Mesothelial cell of epicardium (in vitro differentiated cells): Measurements from ENCODE around the gene TMEM183A. TPM values are rescaled to one million over a fixed set of nuclear protein-coding genes. Genes with fewer than 3 reads are reported as not detected.

Source experiments
- DNase-seq, 2 experiments: peaks; one replicate each; pipeline ENCODE4 v3.0.0; 2021; ENCODE audit warnings: low spot score in 2 of 2; ENCODE audit not compliant: unreplicated experiment in 2 of 2
- H3K27ac Mint-ChIP-seq: 2 replicates; pipeline ENCODE4 v1.8.0; 2021; ENCODE audit warnings: mixed read lengths
- H3K27me3 Mint-ChIP-seq: 2 replicates; pipeline ENCODE4 v1.8.0; 2021; ENCODE audit warnings: low read depth, mixed read lengths
- H3K36me3 Mint-ChIP-seq: 2 replicates; pipeline ENCODE4 v1.8.0; 2021; ENCODE audit warnings: mixed read lengths
- H3K4me1 Mint-ChIP-seq: 2 replicates; pipeline ENCODE4 v1.8.0; 2021; ENCODE audit warnings: mixed read lengths
- H3K4me3 Mint-ChIP-seq: 2 replicates; pipeline ENCODE4 v1.8.0; 2021; ENCODE audit warnings: mild to moderate bottlenecking, moderate library complexity, mixed read lengths
- H3K9me3 Mint-ChIP-seq: 2 replicates; pipeline ENCODE4 v1.8.0; 2021; ENCODE audit warnings: mixed read lengths
- total RNA-seq: library from RNA; stranded (reverse); gene quantifications from 3 replicates; pipeline ENCODE4 v1.2.1, GENCODE V29; 2021
- TF ChIP-seq, protein P1 (sequence below): fragments of 200-600 bp; sonication (generic); IDR thresholded peaks from one replicate; pipeline ENCODE4 v1.5.0; 2021; ENCODE audit warnings: antibody characterized with exemption; ENCODE audit not compliant: unreplicated experiment

Gene TMEM183A
- total RNA-seq, 1 donor from 2014 or later, result 58.4 TPM

- H3K27me3 Mint-ChIP-seq, result no peaks in the 10 kb centered on the region
- peaks cover 12% of the 10 kb centered on the region for H3K36me3 Mint-ChIP-seq
- H3K9me3 Mint-ChIP-seq, result no peaks in the 10 kb centered on the region
- TF ChIP-seq, protein P1, sequence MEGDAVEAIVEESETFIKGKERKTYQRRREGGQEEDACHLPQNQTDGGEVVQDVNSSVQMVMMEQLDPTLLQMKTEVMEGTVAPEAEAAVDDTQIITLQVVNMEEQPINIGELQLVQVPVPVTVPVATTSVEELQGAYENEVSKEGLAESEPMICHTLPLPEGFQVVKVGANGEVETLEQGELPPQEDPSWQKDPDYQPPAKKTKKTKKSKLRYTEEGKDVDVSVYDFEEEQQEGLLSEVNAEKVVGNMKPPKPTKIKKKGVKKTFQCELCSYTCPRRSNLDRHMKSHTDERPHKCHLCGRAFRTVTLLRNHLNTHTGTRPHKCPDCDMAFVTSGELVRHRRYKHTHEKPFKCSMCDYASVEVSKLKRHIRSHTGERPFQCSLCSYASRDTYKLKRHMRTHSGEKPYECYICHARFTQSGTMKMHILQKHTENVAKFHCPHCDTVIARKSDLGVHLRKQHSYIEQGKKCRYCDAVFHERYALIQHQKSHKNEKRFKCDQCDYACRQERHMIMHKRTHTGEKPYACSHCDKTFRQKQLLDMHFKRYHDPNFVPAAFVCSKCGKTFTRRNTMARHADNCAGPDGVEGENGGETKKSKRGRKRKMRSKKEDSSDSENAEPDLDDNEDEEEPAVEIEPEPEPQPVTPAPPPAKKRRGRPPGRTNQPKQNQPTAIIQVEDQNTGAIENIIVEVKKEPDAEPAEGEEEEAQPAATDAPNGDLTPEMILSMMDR, result no peak
- no peak overlapping the region for H3K27ac Mint-ChIP-seq
- no peak overlapping the region for H3K4me3 Mint-ChIP-seq
- peaks cover 63% of the 10 kb centered on the region for H3K4me1 Mint-ChIP-seq
- no peak for DNase-seq
Measured at GRCh38 chr1:203043830-203044545, 36.8 kb downstream of the TMEM183A start.

DNA sequence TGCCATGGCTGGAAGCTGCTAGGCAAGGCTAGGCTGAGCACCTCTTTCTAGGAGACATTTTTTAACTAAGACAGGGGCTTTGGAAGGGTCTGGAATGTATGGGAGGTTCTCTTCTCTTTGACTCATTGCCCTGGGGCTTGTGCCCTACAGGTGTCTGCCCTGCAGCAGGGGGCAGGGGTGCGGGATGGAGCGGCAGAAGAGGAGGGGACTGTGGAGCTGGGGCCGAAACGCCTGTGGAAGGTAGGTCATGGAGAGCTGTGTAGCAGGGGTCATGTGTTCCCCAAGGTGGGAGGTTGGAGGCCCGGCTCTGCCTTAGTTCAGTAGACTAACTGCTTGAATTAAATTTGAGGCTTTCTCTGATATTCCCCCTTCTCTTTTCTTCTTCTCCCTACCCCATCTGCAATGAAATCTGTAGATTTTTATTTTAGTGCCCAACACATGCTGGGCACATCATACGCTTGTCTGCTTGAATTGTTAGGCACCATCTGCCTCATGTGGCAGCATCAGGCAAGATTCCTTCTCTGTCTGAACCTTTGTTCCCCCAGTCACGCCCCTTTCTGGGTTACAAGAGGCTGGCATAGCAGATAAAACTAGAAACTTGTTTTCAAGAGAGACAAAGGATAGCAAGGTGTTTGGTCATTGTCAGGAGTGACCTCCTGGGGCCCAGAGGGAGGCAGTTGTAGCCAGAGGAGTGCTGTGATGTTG lies 37.5 kb downstream of the TMEM183A start:
- no peaks in the 10 kb centered on the region for H3K9me3 Mint-ChIP-seq
- H3K4me1 Mint-ChIP-seq, result peaks cover 62% of the 10 kb centered on the region
- peaks cover 12% of the 10 kb centered on the region for H3K36me3 Mint-ChIP-seq
- no peak for DNase-seq
- no peak overlapping the region for H3K4me3 Mint-ChIP-seq
- TF ChIP-seq, protein P1, result no peak
- H3K27me3 Mint-ChIP-seq, result no peaks in the 10 kb centered on the region
- no peak overlapping the region for H3K27ac Mint-ChIP-seq

- Mint-ChIP-seq H3K27me3 (no peaks in the 10 kb centered on the region), H3K36me3 (peaks cover 12% of the 10 kb centered on the region), H3K27ac (no peak overlapping the region), H3K4me1 (peaks cover 57% of the 10 kb centered on the region), H3K9me3 (no peaks in the 10 kb centered on the region), H3K4me3 (no peak overlapping the region)
- TF ChIP-seq, protein P1, result no peak
- DNase-seq, result no peak
Measured at GRCh38 chr1:203045336-203045735, 38.2 kb downstream of the TMEM183A start.

DNA sequence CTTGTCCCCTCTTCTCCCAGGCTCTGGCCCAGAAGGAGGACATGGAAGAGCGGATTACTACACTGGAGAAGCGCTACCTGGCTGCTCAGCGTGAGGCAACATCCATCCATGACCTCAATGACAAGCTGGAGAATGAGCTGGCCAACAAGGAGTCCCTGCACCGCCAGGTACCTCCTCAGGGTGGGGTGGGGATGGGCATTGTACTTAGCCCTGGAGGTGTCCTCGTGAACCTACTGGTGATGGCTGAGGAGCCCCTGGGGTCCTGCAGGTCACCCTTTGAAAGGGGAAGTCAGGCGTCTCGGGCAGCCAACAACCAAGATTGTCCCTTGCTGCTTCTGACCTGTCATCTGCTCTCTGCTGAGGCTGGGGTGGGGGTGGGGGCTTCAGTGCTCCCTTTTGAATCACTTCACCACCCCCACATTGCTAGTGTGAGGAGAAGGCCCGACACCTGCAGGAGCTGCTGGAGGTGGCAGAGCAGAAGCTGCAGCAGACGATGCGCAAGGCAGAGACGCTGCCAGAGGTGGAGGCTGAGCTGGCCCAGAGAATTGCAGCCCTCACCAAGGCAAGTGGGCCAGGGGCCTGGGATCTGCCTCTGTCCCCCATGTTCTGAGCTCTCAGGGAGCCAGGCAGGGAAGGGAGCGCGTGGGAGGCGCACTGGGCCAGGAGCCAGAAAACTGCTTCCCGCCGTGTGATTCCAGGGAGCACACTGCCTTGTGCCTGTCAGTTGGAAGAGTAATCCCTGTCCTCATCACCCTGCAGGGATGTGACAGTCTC lies 38.8 kb downstream of the TMEM183A start:
- Mint-ChIP-seq H3K4me1 (peaks cover 50% of the 10 kb centered on the region), H3K36me3 (peaks cover 12% of the 10 kb centered on the region), H3K27me3 (no peaks in the 10 kb centered on the region), H3K4me3 (no peak overlapping the region), H3K9me3 (no peaks in the 10 kb centered on the region), H3K27ac (no peak overlapping the region)
- DNase-seq, result no peak
- TF ChIP-seq, protein P1, result no peak

- no peak for DNase-seq
- peaks cover 13% of the 10 kb centered on the region for H3K36me3 Mint-ChIP-seq
- H3K27ac Mint-ChIP-seq, result peak overlapping the region; percentile 15
- TF ChIP-seq, protein P1, result no peak
- no peaks in the 10 kb centered on the region for H3K27me3 Mint-ChIP-seq
- H3K9me3 Mint-ChIP-seq, result no peaks in the 10 kb centered on the region
- H3K4me3 Mint-ChIP-seq, result peak overlapping the region; percentile 2
- H3K4me1 Mint-ChIP-seq, result peaks cover 52% of the 10 kb centered on the region
Measured at GRCh38 chr1:203046984-203047630, 39.9 kb downstream of the TMEM183A start.
